ENCODE data around the gene ESRRA.
"Not testable (repeated sequence)": the region's sequence is repeated elsewhere in the genome, so short reads cannot be mapped to it uniquely, and the experiment has no call there.

Gene ESRRA

DNA sequence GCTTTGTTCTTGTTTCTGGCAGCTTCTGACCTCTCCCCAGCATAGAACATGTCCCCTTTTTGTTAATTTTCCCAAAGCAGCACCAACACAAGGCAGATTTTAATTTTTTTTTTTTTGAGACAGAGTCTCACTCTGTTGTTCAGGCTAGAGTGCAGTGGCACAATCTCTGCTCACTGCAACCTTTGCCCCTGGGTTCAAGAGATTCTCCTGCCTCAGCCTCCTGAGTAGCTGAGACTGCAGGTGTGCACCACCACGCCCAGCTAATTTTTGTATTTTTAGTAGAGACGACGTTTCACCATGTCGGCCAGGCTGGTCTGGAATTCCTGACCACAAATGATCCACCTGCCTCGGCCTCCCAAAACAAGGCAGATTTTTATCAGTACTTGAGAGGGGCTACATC lies 2.5 kb downstream of the ESRRA start:
- in situ Hi-C loops (cut with HindIII; ENCODE audit: low sequenced_read_pairs) = not testable (repeated sequence)

DNA sequence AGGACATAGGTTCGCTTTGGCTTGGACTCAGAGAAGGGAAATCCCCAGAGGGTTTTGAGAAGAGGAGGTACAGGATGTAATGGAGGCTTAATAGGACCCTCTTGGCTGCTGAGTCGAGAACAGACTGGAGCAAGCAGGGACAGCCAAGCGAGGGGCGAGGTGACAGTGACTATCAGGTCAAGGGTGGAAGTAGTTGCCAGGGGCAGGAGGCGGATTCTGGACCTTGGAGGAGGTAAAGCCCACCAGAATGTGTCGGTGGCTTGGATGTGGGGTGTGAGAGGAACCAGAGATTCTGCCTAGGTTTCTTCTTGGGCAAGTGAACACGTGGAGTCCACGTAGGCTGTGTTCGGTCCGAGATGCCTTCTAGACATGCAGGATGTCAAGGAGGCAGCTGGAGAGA lies 7.6 kb downstream of the ESRRA start:
- in situ Hi-C loops (cut with HindIII; ENCODE audit: low sequenced_read_pairs) = no loop called here

DNA sequence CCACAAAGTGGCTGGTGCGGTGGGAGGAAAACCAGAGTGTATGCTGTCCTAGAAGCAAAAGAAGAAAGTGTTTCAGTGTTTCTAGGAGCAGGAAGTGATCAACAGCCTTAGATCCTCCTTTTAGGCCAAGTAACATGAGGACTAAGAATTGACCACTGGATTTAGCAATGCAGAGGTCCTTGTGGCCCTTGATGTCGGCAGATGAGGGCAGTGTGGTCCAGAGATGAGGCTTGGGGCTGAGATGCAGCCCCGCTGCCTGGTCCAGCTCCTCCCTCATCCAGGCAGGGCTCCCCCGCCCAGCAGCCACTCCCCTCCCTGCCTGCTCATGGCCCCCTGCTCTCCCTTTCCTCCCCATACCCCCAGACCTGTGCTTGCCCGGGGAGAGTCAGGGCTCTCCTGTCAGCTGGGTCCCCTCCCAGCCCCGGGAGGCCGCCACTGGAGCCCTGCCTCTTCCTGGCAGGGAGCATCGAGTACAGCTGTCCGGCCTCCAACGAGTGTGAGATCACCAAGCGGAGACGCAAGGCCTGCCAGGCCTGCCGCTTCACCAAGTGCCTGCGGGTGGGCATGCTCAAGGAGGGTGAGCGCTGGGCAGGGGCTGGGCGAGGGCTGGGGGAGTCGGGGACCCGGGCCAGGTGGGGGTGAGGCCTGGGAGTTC lies 8.3 kb downstream of the ESRRA start:
- in situ Hi-C loops (cut with HindIII; ENCODE audit: low sequenced_read_pairs) = no loop called here

DNA sequence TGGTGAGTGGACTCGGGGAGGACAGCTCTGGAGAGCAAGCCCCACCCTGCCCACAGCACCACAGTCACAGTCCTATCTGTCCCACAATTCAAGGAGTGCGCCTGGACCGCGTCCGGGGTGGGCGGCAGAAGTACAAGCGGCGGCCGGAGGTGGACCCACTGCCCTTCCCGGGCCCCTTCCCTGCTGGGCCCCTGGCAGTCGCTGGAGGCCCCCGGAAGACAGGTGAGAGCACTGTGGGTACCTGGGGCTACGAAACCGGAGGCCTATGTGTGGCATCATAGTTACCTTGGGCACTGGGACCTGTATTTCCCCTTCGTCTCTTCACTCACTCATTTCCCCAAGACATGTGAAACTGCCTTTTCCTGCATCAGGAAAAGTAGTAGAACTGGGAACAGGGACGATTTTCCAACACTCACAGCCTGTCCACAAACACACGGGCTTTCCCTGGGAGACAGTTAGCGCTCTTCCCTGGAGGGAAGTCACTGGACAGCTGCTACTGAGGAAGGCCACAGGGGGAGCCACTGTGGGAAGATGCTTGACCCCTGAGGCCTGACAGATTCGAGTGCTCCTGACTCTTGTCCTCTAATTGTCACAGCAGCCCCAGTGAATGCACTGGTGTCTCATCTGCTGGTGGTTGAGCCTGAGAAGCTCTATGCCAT lies 9.0 kb downstream of the ESRRA start:
- in situ Hi-C loops (cut with HindIII; ENCODE audit: low sequenced_read_pairs) = no loop called here

DNA sequence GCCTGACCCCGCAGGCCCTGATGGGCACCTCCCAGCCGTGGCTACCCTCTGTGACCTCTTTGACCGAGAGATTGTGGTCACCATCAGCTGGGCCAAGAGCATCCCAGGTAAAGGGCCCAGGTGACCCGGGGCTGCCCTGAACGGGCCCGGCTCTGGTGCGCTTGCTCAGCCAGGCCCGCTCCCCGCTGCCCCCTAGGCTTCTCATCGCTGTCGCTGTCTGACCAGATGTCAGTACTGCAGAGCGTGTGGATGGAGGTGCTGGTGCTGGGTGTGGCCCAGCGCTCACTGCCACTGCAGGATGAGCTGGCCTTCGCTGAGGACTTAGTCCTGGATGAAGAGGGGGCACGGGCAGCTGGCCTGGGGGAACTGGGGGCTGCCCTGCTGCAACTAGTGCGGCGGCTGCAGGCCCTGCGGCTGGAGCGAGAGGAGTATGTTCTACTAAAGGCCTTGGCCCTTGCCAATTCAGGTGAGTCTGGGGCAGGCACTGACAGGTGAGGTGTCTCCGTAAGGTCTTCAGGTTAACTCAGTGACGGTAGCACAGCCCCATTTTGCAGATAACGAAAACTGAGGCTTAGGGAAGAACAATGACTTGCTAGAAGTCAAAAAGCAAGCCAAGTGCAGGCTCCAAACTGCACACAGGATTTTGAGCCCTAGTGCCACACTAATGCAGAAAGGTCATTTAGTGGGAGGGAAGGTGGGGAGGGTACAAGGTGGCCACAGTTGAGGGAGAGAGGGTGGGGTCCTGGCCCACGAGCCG lies 9.7 kb downstream of the ESRRA start:
- in situ Hi-C loops (cut with HindIII; ENCODE audit: low sequenced_read_pairs) = no loop called here

DNA sequence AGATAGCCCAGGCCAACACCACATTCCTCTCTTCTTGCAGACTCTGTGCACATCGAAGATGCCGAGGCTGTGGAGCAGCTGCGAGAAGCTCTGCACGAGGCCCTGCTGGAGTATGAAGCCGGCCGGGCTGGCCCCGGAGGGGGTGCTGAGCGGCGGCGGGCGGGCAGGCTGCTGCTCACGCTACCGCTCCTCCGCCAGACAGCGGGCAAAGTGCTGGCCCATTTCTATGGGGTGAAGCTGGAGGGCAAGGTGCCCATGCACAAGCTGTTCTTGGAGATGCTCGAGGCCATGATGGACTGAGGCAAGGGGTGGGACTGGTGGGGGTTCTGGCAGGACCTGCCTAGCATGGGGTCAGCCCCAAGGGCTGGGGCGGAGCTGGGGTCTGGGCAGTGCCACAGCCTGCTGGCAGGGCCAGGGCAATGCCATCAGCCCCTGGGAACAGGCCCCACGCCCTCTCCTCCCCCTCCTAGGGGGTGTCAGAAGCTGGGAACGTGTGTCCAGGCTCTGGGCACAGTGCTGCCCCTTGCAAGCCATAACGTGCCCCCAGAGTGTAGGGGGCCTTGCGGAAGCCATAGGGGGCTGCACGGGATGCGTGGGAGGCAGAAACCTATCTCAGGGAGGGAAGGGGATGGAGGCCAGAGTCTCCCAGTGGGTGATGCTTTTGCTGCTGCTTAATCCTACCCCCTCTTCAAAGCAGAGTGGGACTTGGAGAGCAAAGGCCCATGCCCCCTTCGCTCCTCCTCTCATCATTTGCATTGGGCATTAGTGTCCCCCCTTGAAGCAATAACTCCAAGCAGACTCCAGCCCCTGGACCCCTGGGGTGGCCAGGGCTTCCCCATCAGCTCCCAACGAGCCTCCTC lies 10.6 kb downstream of the ESRRA start:
- in situ Hi-C loops (cut with HindIII; ENCODE audit: low sequenced_read_pairs) = not testable (repeated sequence)

DNA sequence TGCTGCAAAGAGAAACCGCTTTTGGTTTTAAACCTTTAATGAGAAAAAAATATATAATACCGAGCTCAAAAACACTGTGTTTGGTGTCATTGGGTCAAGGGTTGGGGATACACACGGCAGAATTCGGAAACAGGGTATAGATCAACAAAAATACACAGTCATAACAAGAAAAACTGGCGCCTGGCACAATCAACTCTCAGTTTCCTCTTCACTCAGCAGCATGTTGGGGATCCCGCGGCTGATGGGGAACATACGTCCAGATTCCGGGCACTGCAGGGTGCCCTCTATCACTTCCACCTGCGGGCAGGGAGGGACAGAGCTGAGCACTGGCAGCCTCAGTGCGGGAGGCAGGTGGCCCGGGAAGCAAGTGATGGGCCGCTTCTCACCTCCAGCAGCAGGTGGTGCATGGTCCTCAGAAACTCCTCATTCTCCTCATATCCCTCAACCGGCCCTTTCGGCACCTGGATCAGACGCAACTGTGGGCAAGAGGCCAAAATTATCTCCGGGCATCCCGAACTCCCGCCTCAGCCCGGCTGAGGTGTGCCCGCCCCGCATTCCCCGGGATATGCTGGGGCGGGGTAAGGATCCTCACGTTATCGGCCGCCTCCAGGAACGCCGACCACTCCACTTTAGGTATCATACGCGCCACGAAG lies 11.5 kb downstream of the ESRRA start:
- in situ Hi-C loops (cut with HindIII; ENCODE audit: low sequenced_read_pairs) = no loop called here

DNA sequence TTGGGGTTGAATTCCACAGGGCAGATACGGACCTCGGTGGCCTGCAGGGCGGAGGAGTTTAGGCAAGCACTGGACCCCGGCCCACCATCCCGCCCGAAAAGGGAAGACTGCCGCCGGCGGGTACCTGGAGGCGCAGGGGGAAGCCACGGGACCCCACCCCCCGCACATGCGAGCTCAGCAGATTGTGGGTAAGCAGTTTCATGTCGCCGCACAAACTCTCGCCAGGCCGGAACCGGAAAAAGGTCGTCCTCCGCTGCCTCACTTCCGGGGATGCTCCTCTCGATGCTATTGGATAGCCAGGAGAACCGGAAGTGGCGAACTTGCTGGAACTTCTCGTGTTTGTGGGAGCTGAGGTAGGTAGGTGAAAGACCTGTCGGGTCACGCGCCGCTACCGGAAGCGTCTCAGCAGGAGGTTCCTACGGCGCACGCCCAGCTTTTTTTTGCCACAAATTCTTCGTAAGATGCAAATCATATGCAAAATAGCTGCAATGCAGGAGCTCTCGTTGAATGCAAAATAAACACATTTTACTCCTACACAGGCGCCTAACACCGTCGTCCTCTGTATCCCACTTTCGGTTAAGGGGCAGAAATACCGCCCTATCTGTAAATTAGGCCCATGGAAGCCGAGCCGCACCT lies 12.1 kb downstream of the ESRRA start, which contains the start of gene TRMT112:
TSS of gene TRMT112 (minus strand) at position 235 of the 636 bp plus-strand sequence. CDS start at position 202, 33 bp downstream.
- in situ Hi-C loops (cut with HindIII; ENCODE audit: low sequenced_read_pairs) = no loop called here

DNA sequence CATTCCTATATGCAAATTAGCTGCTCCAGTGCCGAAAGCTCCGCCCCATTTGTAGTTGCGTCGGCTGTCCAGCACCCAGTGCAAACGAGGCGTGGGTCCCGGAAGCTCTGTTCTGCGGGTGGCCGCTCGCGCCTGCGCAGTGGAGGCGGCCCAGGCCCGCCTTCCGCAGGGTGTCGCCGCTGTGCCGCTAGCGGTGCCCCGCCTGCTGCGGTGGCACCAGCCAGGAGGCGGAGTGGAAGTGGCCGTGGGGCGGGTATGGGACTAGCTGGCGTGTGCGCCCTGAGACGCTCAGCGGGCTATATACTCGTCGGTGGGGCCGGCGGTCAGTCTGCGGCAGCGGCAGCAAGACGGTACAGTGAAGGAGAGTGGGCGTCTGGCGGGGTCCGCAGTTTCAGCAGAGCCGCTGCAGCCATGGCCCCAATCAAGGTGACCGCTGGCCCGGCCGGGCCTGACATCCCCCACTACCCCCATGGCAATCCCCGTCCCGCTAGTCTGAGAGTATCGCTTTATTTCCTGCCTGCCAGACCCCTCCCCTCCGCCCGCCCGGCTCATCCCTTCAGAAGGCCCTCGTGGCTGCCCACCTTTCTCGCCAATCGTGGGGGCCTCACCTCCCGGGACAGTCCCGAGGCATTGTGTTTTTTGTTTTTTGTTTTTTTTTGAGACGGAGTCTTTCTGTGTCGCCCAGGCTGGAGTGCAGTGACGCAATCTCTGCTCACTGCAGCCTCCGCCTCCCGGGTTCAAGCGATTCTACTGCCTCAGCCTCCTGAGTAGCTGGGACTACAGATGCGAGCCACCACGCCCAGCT lies 12.8 kb downstream of the ESRRA start, which contains the start of gene PRDX5:
TSS of gene PRDX5 (plus strand) at position 161 of the 805 bp plus-strand sequence. CDS start at position 256, 95 bp downstream.
- in situ Hi-C loops (cut with HindIII; ENCODE audit: low sequenced_read_pairs) = no loop called here

DNA sequence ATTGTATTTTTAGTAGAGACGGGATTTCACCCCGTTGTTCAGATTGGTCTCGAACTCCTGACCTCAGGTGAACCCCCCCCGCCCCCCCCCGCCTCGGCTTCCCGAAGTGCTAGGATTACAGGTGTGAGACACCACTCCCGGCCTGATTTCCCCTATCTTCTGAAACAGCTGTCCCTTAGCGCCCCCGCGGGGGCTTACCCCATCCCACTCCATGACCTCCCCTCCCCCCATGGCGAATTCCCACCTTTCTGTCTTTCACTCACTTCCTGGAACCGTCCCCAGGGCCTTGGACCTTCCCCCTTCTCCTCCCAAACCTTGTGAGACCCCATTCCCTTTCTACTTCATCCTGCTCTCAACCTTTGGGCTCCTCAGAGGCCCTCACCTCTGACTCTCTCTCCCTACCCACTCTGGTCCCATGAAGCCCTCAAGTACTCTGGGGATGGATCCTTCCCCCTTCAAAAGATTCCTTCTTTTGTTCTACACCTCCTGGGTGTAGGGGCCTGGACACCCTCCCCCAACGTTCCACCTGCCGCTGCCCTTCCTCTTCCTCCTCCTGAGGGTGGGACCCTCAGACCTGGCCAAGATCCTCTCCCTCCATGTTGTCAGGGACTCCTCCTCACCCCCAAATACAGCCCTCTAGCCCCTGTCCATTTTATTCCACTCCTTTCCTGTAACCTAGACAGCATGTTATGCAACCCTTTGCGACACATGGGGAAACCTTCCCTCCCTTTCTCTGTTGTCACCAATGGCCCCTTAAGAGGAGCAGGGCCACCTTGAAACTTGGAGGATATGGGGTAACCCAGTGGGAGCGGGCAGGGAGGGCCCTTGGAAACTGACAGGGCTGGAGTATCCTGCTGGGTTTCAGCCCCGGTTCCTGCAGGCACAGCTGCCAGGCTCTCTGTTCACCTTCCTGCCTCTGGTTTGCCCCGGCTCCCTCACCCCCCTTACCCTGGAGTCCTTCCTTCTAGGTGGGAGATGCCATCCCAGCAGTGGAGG lies 13.7 kb downstream of the ESRRA start:
- in situ Hi-C loops (cut with HindIII; ENCODE audit: low sequenced_read_pairs) = no loop called here

DNA sequence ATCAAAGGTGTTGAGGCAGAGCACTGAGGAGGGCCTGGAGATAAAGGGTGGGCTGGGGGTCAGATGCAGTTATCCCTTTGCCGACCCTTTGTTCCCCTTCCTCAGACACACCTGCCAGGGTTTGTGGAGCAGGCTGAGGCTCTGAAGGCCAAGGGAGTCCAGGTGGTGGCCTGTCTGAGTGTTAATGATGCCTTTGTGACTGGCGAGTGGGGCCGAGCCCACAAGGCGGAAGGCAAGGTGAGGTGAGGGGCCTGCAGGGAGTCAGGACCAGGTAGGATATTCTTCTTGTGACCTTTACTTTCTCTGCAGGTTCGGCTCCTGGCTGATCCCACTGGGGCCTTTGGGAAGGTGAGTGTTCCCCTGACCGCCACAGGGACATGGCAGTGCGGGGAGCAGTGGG lies 15.2 kb downstream of the ESRRA start:
- in situ Hi-C loops (cut with HindIII; ENCODE audit: low sequenced_read_pairs) = no loop called here

DNA sequence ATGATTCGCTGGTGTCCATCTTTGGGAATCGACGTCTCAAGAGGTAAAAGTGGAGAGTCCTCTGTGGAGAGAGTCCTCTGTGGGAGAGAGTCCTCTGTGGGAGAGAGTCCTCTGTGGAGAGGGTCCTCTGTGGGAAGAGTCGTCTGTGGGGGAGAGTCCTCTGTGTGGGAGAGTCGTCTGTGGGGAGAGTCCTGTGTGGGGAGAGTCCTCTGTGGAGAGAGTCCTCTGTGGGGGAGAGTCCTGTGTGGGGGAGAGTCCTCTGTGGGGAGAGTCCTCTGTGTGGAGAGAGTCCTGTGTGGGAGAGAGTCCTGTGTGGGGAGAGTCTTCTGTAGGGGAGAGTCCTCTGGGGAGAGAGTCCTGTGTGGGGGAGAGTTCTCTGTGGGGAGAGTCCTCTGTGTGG lies 15.7 kb downstream of the ESRRA start:
- in situ Hi-C loops (cut with HindIII; ENCODE audit: low sequenced_read_pairs) = no loop called here

DNA sequence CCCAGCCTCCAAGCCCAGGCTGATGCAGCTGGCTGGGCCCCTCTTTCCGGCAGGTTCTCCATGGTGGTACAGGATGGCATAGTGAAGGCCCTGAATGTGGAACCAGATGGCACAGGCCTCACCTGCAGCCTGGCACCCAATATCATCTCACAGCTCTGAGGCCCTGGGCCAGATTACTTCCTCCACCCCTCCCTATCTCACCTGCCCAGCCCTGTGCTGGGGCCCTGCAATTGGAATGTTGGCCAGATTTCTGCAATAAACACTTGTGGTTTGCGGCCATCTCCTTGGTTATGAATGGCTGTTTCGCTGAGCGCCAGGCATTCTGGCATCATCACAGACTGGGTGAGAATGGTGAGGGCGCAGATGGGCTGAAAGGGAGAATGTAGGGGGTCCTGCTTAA lies 16.2 kb downstream of the ESRRA start:
- in situ Hi-C loops (cut with HindIII; ENCODE audit: low sequenced_read_pairs) = no loop called here

DNA sequence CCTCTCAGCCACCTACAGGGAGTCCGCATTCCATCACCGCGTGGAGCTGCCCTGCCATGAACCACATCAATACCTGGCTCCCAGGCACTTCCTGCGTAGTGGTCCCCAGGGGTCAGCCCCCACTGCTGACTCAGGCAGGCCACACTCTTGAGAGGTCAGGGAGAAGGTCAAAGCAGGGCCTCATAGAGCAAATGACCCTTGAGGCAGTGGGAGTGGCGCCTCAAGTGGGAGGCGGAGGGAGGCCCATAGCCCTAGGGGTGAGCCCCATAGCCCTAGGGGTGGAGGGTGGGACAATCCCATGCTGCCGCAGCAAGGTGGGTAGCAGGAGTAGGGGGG lies 17.6 kb downstream of the ESRRA start:
- in situ Hi-C loops (cut with HindIII; ENCODE audit: low sequenced_read_pairs) = no loop called here

DNA sequence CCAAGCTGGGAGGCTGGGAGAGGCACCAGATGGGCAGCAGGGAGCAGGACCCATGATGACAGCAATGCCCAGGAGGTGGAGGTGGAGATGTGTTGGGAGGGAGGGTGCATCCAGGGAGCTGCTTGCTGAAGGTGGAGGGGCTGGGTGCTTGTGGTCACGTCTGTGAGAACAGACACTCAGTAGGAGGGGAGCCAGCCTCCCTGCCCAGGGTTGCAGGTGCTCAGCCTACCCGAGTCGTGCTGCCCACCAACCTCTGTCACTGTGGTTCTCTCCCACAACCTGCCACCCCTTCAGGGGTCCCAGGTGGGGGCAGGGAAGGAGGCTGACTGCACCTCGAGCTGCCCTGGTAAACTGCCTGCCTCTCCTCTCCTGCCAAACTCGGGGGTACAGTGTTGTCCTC lies 18.0 kb downstream of the ESRRA start:
- in situ Hi-C loops (cut with HindIII; ENCODE audit: low sequenced_read_pairs) = no loop called here

DNA sequence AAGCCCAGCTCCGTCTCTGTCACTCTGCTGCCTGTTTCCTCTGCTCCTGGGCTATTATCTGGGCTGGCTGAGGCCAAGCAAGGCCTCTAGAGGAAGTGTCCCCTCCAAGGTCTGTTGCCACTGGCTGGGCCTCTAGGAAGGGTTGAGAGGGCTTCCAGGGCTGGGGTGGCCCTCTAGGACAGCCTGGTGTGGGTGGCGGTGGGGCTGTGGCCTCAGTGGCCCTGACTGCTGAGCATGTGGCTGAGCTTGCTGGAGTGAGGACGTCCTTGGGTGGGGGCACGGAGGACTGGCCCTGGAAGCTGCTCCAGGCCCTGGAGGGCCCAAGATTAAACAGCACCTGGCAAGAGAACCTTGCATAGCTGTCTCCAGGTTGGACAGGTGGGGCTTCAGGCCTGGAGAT lies 18.7 kb downstream of the ESRRA start:
- in situ Hi-C loops (cut with HindIII; ENCODE audit: low sequenced_read_pairs) = not testable (repeated sequence)

DNA sequence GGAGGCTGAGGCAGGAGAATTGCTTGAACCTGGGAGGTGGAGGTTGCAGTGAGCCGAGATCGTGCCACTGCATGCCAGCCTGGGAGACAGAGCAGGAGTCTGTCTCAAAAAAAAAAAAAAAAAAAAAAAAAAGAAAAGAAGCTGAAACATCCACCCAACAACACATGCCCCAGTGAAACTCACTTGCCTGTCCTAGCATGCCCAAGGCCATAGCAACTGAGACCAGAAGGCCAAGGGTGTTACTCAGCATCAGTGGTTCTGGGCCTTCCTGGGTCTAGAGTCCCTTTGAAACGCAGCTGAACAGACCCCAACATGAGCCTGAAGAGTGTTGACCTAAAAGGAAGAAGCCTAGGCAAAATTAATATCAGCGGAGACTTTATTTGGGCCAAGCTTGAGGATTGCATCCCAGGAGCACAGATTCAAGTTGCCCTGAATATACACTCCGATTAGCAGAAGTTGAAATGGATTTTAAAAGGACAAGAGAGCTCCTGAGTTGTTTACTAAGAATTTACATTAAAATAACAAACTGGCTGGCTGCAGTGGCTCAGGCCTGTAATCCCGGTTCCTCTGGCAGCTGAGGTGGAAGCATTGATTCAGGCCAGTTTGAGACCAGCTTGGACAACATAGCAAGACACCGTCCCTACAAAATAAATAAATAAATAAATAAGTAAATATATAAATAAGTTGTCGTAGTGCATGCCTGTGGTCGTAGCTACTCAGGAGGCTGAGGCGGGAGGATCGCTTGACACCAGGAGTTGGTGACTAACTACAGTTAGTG lies 19.6 kb downstream of the ESRRA start:
- in situ Hi-C loops (cut with HindIII; ENCODE audit: low sequenced_read_pairs) = no loop called here

All from DLD1 (cell line).